ENCODE results near the gene BHLHA15.

- no peak for TF ChIP-seq CTCF (IDR thresholded peaks at IDR 0.05 in 8 of 11, conservative IDR thresholded peaks at IDR 0.05 in 3 of 11)
- TF ChIP-seq POLR2A (IDR thresholded peaks at IDR 0.05), result no peak
- no peak for TF ChIP-seq POLR2AphosphoS5 (IDR thresholded peaks at IDR 0.05)
Observed at GRCh38 chr7:98256431-98256830, 45.2 kb downstream of the BHLHA15 start.

All from spleen (tissue), 7 donors.